ENCODE results near the gene IL17RE. TPM values are rescaled to one million over a fixed set of nuclear protein-coding genes. Genes with fewer than 3 reads are reported as not detected.

The IL17RE gene
- total and polyA plus RNA-seq, 9 of the 15 experiments (the other 6 are each of a cell fraction or from before 2014, with no cell fraction given): 0.32 to 1.9 (median 0.51) TPM; not detected in 4

- TF ChIP-seq ZBTB40 (IDR thresholded peaks at IDR 0.05) (peak; percentile 82), ZBTB40 (CRISPR knock-in tag; IDR thresholded peaks at IDR 0.05) (0 out of 2 replicates have a peak, but pooled peaks have one; percentile 15)
Observed at GRCh38 chr3:9889405-9889804, 13.2 kb upstream of the IL17RE start (continued).

Data from K562 (cell line).